IPS-NIHi7 (cell line): ENCODE data around the gene ARMC12.
A peak's percentile ranks its signal among the peaks of the same experiment; 100 is the strongest.

ENCODE experiments used
- DNase-seq: peaks from one replicate; pipeline ENCODE4 v3.0.0; 2012; ENCODE audit warnings: mixed read lengths; ENCODE audit errors: extremely low spot score

ARMC12 gene

DNA sequence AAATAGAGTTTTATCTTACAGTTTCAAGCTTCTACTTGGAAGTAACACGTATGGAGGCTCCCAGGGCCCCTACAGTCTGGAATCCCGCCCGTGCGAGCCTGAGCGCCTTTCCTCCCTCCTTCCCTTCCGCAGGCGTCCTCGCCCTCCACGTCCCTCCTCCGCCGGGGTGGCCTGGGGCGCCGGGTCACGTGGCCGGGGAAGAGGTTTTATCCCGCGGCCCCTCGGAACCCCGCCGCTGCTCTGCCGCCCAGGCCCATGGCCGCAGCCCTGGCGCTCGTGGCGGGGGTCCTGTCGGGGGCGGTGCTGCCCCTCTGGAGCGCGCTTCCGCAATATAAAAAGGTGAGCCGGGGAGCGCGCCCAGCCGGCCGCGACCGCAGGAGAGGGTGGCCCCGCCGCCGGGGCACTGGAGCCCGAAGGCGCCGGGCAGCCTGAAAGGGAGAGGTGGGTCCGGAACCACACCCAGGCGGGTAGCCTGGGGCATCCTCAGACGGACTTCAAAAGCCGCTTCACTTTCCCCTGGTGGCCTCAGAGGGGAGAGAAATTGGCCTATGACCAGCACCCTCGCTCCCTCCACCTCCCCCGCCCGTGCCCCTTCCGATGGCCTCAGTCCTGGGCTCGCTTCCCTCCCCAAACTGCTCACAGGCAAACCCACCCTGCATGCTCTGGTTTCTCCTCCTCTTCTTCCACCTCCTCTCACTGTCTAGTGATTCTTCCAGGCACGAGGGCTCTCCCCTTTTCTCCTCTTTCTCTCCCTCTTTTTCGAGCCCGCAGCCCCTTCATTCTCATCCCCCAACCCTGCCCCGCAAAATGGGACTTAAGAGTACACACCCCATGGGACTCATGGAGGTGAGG, 39.8 kb downstream of the ARMC12 start, which contains the start of gene CLPSL2:
Gene CLPSL2 (plus strand): TSS at position 235 of the 852 bp plus-strand sequence. CDS start 21 bp downstream, at position 256.
- DNase-seq: peak; percentile 72

DNA sequence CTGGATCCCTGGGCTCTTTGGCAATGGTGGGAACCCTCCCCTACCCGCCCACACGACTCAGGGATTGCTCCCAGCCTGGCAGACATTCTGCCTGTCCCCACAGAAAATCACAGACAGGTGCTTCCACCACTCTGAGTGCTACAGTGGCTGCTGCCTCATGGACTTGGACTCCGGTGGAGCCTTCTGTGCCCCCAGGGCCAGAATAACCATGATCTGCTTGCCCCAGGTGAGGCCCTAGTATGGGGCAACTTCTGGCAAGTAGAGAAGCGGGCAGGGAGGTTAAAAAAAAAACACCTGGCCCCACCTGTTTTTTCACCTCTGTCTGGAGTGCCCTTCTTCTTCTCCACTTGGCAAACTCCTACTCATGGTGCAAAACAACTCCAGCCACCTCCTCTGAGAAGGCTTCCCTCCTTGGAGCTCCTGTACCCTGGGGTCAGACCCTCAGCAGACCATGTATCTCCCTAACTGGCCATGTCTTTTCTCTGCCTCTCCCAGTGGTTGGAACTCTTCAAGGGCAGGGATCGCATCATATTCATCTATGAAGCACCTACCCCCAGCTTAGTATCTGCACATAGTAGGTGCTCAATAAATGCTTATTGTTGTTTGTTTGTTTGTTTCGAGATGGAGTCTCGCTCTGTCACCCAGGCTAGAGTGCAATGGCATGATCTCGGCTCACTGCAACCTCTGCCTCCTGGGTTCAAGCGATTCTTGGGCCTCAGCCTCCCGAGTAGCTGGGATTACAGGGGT, 40.7 kb downstream of the ARMC12 start:
- no peak for DNase-seq

DNA sequence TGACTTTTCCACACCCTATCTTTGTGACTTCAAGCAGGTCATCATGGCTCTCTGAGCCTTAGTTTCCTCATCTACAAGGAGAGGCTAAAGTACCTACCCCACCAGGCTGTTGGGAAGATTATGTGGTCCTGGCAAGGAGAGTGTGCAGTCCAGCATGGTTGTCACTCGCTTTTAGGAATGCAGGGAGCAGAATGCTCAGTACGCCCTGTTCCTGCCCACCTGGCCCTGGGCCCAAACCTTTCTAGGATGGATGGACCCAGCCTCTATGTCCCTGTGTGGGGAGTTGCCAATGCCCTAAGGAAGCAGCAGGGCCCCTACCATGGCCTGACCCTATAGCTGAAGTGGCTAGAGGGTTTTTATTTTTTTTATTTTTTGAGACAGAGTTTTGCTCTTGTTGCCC, 41.6 kb downstream of the ARMC12 start:
- DNase-seq: no peak

DNA sequence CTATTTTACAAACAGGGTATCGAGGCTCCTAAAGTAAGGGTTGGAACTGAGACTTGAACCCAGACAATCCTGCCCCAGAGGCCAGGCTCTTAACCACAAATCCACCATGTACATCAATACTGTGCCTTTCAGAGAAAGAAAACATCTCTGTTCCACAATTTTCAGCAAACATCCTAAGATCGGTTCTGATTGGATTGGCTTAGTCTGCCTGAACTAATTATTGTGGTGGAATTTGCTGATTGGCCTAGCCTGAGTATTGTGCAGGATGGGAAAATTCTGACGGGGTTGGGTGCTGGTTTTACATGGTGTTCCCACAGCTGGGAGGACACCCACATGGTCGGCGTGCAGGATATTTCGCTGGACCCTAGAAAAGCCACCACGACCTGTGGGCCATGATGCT, 43.9 kb downstream of the ARMC12 start, which contains the start of gene CLPSL1:
Gene CLPSL1 (plus strand): TSS at position 301 of the 400 bp plus-strand sequence. CDS start 92 bp downstream, at position 393.
- no peak for DNase-seq

DNA sequence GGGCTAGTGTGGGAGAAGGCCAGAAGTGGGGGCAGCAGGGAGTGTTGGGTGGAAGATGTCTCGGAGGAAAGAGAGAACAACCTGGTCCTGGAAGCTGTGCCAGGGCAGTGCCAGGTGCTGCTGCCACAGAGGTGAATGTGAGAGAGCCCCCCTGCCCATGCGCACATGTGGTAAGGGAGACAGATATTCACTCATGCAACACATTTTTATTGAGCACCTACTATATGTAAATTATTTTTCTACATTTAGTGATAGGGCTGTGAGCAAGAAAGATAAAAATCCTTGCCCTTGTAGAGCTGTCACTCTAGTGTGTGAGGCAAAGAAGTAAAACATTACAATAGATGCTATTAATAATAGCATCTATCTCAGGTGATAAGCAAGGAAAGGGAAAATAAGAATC, 44.5 kb downstream of the ARMC12 start:
- DNase-seq: no peak

DNA sequence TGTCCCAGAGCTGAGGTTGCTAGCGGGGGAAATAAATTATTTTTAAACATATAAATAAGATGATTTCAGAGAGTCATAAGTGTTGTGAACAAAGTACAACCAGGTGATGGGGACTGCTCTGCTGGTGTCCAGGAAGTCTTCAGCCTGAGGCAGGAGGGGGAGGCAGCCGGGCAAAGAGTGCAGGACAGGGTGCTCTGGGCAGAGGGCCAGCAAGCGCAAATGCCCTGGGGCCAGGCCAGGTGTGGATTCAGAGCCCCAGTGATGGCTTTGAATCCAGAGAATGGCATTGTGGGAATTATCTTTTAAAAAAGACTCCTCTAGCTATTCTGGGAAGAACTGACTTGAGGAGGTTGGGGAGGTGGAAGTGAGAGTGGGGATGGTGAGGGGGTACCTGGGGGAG, 45.6 kb downstream of the ARMC12 start:
- no peak for DNase-seq

DNA sequence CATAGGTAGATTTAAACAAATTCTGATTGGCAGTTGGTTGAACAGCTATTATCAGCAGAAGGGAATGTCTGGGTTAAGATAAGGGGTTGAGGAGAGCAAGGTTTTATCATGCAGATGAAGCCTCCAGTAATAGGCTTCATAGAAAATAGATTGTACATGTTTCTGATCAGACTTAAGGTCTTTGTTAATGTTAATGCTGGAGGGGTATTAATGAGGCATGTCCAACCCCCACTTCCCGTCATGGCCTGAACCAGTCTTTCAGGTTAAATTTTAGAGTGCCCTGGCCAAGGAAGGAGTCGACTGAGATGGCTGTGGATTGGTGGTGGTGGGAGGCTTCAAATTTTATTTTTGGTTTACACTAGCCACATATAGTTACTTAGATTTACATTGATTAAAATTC, 47.4 kb downstream of the ARMC12 start:
- DNase-seq: no peak

DNA sequence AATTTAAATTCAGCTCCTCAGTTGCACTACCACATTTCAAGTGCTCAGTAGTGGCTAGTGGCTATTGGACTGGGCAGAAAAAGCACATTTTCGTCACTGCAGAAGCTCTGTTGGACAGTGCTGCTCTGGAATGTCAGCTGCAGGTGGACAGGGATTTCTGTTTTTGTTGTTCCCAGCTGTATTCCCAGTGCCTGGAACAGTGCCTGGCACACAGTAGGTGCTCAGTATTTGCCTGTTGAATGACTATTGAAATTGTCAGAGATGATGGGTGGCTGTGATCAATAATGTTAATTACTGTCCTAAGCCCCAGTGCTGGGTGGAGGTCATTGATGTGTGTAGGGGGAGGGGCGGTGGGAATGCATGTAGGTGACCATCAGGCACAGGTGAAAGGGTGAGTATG, 49.4 kb downstream of the ARMC12 start:
- DNase-seq: no peak

DNA sequence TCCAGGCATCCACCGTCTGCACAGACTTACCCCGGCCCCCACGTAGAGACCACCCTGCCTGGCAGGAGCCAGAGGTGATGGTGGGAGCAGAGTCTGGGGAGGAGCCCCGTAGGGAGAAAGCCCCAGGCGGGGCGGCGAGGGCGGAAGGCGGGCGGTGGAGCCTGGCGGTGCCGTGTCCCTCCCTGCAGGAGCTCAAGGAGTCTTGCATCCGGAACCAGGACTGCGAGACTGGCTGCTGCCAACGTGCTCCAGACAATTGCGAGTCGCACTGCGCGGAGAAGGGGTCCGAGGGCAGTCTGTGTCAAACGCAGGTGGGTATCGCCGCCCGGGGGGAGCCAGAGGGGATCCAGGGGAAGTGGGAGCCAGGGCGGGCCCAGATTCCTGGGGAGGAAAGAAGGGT, 50.0 kb downstream of the ARMC12 start:
- DNase-seq: peak; percentile 34

DNA sequence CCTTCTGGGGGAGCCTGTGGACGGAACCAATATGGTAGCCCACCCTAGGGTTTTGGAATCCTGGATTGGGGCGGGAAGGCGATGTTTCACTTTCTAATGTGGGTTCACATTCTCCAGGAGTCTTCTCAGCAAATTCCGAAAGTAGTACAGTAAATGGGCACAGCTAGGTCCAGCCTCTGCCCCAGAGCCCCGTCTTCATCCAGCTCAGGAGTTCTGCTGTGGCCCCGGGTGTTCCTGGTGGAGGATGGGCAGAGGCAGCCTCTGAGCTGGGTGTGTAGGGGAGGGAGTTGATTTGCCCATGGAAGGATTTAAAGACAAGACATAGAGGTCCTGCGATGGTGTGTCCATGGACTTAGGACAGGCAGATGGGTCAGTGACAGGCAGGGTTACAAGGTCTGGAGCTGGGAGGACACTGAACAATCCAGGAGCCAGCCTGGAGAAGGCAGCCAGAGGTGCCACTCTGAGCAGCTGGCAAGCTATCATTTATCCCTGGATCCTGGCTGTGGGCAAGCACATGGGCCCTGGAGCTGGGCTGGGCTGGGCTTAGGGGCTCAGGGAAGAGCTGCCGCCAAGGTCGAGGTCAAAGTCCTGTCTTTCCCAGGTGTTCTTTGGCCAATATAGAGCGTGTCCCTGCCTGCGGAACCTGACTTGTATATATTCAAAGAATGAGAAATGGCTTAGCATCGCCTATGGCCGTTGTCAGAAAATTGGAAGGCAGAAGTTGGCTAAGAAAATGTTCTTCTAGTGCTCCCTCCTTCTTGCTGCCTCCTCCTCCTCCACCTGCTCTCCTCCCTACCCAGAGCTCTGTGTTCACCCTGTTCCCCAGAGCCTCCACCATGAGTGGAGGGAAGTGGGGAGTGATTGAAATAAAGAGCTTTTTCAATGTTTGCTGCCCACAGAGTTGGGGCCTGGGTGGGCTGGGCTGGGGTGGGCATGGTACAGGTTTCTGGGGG, 50.7 kb downstream of the ARMC12 start:
- DNase-seq: no peak

DNA sequence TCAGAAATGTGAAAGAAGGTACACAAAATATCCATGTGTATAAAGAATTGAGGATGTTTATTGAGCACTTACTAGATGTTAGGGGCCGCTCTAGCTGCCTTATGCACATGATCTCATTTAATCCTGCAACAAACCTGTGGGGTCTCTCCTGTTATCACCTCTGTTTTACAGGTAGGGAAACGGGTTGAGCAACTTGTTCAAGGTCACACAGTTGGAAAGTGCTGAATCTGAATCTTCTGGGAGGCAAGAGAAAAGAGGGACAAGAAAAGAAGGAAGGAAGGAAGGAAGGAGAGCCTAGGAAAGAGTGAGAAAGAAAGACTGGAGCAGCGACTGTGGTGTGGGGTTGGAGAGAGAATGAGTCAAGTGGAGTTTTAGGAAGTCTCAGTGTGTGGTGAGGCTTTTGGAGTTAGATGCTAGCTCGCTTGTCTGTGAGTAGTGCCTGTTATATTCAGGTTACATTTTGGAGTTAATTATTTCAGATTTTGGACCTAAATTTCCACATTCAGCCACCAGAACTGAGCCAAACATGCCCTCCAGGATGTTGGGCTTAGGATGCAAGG, 51.7 kb downstream of the ARMC12 start:
- no peak for DNase-seq

DNA sequence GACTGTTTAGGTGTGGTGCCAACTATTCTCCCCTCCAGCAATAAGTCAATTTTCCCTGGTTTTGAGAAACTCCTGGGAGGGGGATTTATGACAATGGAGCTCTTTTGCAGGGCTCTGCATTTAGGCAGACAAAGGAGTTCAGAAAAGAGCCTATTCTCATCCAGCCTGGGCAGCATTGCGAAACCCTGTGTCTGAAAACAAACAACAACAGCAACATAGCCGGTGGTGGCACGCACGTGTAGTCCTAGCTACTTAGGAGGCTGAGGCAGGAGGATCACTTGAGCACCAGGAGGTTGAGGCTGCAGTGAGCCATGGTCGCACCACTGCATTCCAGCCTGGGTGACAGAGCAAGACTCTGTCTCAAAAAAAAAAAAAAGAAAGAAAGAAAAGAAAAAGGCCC, 53.9 kb downstream of the ARMC12 start:
- DNase-seq: no peak

DNA sequence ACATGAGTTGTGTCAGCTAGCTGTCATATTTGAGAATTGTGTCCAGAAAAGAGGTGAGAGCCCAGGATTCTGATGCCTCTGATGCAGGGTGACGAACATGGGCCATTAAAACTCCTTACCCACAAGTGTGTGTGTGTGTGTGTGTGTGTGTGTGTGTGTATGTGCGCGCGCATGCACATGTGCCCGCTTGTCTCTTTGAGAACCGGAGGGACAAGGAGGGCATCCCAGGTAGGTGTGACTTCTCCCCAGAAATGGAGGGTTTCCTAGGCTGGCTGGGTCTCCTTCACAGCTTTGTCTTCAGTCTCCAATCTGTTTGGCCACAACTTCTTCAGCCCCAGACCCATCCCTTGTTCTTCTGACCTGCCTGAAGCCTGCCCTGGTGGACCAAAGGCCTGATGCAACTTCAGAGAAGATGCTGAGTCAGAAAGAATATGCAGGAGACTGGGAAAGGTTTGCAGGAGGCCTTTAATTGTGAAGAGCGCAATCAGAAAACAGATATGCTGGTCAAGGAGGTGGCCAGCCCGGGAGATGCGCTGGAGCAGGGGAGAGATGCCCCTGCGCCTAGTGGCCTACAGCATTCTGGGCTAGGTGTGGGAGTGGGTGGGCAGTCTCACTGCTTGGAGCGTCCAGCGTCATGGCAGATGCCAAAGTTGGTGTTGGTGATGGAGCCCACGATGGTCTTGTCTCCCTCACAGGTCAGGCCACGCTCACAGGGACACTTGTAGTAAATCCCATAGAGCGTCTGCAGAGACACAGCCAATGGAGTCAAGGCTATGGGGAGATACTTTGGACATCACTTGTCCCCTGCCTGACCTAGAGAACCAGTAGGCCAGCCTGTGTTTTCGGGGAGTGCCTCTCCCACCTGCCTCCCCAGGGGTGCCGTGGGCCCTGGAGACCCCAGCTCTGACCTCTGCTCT, 58.0 kb downstream of the ARMC12 start:
- DNase-seq: no peak

DNA sequence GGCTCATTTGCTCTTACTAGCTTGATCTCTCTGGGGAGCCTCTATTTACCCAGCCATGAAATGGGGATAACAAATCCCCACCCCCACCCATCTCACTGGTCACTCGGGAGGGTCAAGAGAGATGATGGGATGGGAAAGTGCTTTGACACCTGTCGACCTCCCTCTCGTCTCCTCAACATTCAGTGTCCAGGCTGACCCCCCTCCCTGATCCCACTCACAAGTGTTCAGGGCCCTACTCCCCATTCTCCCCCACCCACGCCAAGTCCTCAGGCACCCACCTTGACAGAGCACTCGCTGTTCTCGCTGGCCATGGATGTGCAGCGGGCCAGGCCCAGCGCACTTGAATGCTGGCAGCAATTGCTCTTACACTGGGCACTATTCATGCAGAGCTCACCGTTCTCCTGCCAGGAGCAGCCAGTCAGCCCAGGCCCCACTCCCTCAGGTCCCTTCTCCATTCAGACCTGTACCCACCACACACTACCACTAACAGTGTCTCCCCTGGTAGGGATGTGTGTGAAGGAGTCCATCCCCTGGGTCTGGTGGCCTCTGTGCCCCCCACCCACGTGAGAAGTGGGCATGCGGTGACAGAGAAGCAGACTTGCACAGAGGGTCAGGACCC, 58.7 kb downstream of the ARMC12 start:
- no peak for DNase-seq

DNA sequence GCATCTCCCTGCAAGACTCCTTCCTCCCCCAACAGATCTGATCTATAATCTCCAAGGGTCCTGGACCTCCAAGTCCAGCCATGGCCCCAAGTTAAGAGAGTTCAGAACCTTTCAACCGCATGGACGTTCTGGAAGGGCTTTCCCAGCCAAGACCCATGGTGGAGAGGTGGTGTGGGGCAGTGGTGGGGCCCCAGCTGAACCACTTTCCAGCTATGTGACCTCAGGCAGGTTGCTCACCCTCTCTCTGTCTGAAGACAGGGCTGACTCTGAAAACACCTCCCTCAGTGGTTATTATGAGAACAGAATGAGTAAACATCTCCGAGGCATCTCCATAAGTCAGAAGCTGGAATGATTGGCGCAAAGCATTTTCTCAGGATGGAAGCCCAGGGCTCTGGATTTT, 59.4 kb downstream of the ARMC12 start:
- no peak for DNase-seq

DNA sequence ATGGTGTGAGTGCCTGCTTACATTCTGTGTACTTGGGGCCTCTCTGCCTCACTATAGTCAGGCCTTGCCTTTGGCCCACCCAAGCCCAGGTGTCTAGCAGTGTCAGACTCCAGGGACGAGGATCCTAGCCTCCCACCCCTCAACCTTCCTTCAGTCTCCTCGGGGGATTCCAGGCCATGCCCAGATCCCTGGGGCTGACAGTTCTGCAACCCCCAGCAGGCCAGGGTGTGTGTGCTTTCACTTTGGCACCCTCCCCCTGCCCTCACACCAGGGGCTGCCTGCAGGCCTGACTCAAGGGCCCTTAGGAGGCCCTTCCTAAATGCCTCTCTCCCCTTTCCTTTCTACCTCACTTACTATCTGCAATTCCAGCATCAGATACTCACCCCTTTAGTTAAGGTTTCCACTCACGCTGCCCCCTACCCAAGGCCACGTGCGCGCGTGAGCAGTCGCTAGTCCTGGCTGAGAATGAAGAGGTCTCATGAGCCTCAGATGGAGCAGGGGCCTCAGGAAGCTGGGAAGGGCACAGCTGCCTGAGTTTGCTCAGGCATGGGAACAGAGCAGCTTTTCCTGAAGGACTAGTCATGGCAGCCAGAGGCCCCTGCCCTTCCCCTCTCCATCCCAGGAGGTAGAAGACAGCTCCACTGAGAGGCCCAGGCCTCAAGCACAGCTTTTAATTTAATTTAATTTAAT, 61.1 kb downstream of the ARMC12 start:
- DNase-seq: peak; percentile 47
